ENCODE measurements around the gene GMDS.

Gene GMDS

GRCh38 chr6:1709234-1709641 lies 536.2 kb downstream of the GMDS start:
- Histone ChIP-seq H3K27ac (ENCODE audit: low read depth, low read length) (no peak overlapping the region), H3K9ac (ENCODE audit: low read depth, low read length) (no peak overlapping the region), H3K4me3 (ENCODE audit: low read depth, low read length) (no peak overlapping the region), H3K4me1 (ENCODE audit: control insufficient read depth, insufficient read depth, low read length) (no peaks in the 10 kb centered on the region), H3K36me3 (ENCODE audit: control insufficient read depth, insufficient read depth, low read length) (no peaks in the 10 kb centered on the region), H3K27me3 (ENCODE audit: control insufficient read depth, insufficient read depth, low read length) (no peaks in the 10 kb centered on the region), H3K9me3 (ENCODE audit: control insufficient read depth, insufficient read depth, low read length) (no peaks in the 10 kb centered on the region)

- H3K36me3 ChIP-seq (ENCODE audit: control insufficient read depth, insufficient read depth, low read length): no peaks in the 10 kb centered on the region
- no peak overlapping the region for H3K27ac ChIP-seq (ENCODE audit: low read depth, low read length)
- H3K27me3 ChIP-seq (ENCODE audit: control insufficient read depth, insufficient read depth, low read length): no peaks in the 10 kb centered on the region
- H3K4me1 ChIP-seq (ENCODE audit: control insufficient read depth, insufficient read depth, low read length): no peaks in the 10 kb centered on the region
- no peaks in the 10 kb centered on the region for H3K9me3 ChIP-seq (ENCODE audit: control insufficient read depth, insufficient read depth, low read length)
- no peak overlapping the region for H3K4me3 ChIP-seq (ENCODE audit: low read depth, low read length)
- H3K9ac ChIP-seq (ENCODE audit: low read depth, low read length): no peak overlapping the region
These were observed 536.6 kb downstream of the GMDS start for GRCh38 chr6:1708820-1709219.

- H3K27me3 ChIP-seq (ENCODE audit: control insufficient read depth, insufficient read depth, low read length): no peaks in the 10 kb centered on the region
- H3K36me3 ChIP-seq (ENCODE audit: control insufficient read depth, insufficient read depth, low read length): no peaks in the 10 kb centered on the region
These were observed 537.3 kb downstream of the GMDS start for GRCh38 chr6:1708122-1708521.

GRCh38 chr6:1705630-1706029 lies 539.8 kb downstream of the GMDS start:
- Histone ChIP-seq H3K4me1 (ENCODE audit: control insufficient read depth, insufficient read depth, low read length) (no peaks in the 10 kb centered on the region), H3K27ac (ENCODE audit: low read depth, low read length) (no peak overlapping the region), H3K36me3 (ENCODE audit: control insufficient read depth, insufficient read depth, low read length) (no peaks in the 10 kb centered on the region), H3K27me3 (ENCODE audit: control insufficient read depth, insufficient read depth, low read length) (no peaks in the 10 kb centered on the region), H3K9ac (ENCODE audit: low read depth, low read length) (no peak overlapping the region), H3K4me3 (ENCODE audit: low read depth, low read length) (no peak overlapping the region), H3K9me3 (ENCODE audit: control insufficient read depth, insufficient read depth, low read length) (no peaks in the 10 kb centered on the region)

More at GRCh38 chr6:1708122-1708521, 537.3 kb downstream of the GMDS start:
- Histone ChIP-seq H3K4me1 (ENCODE audit: control insufficient read depth, insufficient read depth, low read length) (no peaks in the 10 kb centered on the region), H3K27ac (ENCODE audit: low read depth, low read length) (no peak overlapping the region), H3K9me3 (ENCODE audit: control insufficient read depth, insufficient read depth, low read length) (no peaks in the 10 kb centered on the region), H3K4me3 (ENCODE audit: low read depth, low read length) (no peak overlapping the region), H3K9ac (ENCODE audit: low read depth, low read length) (no peak overlapping the region)

- H3K27me3 ChIP-seq (ENCODE audit: control insufficient read depth, insufficient read depth, low read length): no peaks in the 10 kb centered on the region
- H3K27ac ChIP-seq (ENCODE audit: low read depth, low read length): no peak overlapping the region
- no peaks in the 10 kb centered on the region for H3K9me3 ChIP-seq (ENCODE audit: control insufficient read depth, insufficient read depth, low read length)
- no peaks in the 10 kb centered on the region for H3K4me1 ChIP-seq (ENCODE audit: control insufficient read depth, insufficient read depth, low read length)
- H3K36me3 ChIP-seq (ENCODE audit: control insufficient read depth, insufficient read depth, low read length): no peaks in the 10 kb centered on the region
- no peak overlapping the region for H3K4me3 ChIP-seq (ENCODE audit: low read depth, low read length)
- H3K9ac ChIP-seq (ENCODE audit: low read depth, low read length): no peak overlapping the region
These were observed 540.2 kb downstream of the GMDS start for GRCh38 chr6:1705183-1705582.

DNA sequence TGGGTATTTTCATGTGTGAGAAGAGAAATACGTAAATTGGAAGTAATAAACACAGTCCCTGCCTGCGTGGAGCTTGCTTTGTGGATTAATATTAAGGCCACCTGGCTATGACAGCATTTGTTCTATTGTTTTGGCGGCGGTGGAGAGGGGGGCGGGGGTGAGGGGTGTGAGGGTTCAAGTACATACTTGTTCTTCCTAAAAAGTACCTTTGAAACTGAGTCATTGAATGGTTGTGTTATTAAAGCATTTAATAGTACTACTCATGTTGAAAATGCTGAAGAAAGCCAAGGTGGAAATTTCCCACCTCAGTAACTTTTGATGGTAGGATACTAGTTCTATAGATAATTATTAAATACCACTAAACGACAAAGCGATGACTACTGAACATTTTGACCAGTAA lies 540.7 kb downstream of the GMDS start:
- Histone ChIP-seq H3K9me3 (ENCODE audit: control insufficient read depth, insufficient read depth, low read length) (no peaks in the 10 kb centered on the region), H3K4me3 (ENCODE audit: low read depth, low read length) (no peak overlapping the region), H3K36me3 (ENCODE audit: control insufficient read depth, insufficient read depth, low read length) (no peaks in the 10 kb centered on the region), H3K27ac (ENCODE audit: low read depth, low read length) (no peak overlapping the region), H3K9ac (ENCODE audit: low read depth, low read length) (no peak overlapping the region), H3K27me3 (ENCODE audit: control insufficient read depth, insufficient read depth, low read length) (no peaks in the 10 kb centered on the region), H3K4me1 (ENCODE audit: control insufficient read depth, insufficient read depth, low read length) (no peaks in the 10 kb centered on the region)

- Histone ChIP-seq H3K9ac (ENCODE audit: low read depth, low read length) (no peak overlapping the region), H3K27me3 (ENCODE audit: control insufficient read depth, insufficient read depth, low read length) (no peaks in the 10 kb centered on the region), H3K4me3 (ENCODE audit: low read depth, low read length) (no peak overlapping the region), H3K36me3 (ENCODE audit: control insufficient read depth, insufficient read depth, low read length) (no peaks in the 10 kb centered on the region), H3K9me3 (ENCODE audit: control insufficient read depth, insufficient read depth, low read length) (no peaks in the 10 kb centered on the region), H3K27ac (ENCODE audit: low read depth, low read length) (no peak overlapping the region), H3K4me1 (ENCODE audit: control insufficient read depth, insufficient read depth, low read length) (no peaks in the 10 kb centered on the region)
These were observed 541.5 kb downstream of the GMDS start for GRCh38 chr6:1703923-1704322.

- H3K27me3 ChIP-seq (ENCODE audit: control insufficient read depth, insufficient read depth, low read length): no peaks in the 10 kb centered on the region
- H3K4me3 ChIP-seq (ENCODE audit: low read depth, low read length): no peak overlapping the region
- H3K9ac ChIP-seq (ENCODE audit: low read depth, low read length): no peak overlapping the region
- H3K36me3 ChIP-seq (ENCODE audit: control insufficient read depth, insufficient read depth, low read length): no peaks in the 10 kb centered on the region
- H3K27ac ChIP-seq (ENCODE audit: low read depth, low read length): no peak overlapping the region
- H3K4me1 ChIP-seq (ENCODE audit: control insufficient read depth, insufficient read depth, low read length): no peaks in the 10 kb centered on the region
- no peaks in the 10 kb centered on the region for H3K9me3 ChIP-seq (ENCODE audit: control insufficient read depth, insufficient read depth, low read length)
These were observed 542.1 kb downstream of the GMDS start for GRCh38 chr6:1703091-1703855.

DNA sequence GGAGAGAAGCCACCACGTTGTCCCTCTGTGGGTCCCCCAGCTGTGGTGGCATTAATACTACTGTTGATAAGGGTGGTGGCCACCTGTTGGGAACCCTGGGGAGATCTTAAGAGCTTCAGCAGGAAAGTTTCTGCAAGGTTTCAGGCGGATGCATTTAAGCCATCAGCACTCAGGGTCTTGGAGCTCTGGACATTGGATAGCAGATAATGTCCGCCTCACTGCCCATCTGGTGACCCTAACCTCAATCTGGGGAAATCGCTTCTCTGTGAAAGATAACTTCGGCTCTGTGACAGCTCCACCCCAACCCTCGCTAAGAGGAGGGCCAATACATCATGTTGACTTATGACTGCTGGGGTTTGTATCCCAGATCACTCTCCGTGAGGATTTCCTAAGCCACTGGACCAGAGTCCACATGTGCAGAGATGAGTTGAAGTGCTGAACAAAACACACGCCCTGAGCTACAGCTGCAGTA lies 542.8 kb downstream of the GMDS start:
- H3K4me1 ChIP-seq (ENCODE audit: control insufficient read depth, insufficient read depth, low read length): no peaks in the 10 kb centered on the region
- H3K9me3 ChIP-seq (ENCODE audit: control insufficient read depth, insufficient read depth, low read length): no peaks in the 10 kb centered on the region
- no peaks in the 10 kb centered on the region for H3K36me3 ChIP-seq (ENCODE audit: control insufficient read depth, insufficient read depth, low read length)
- H3K27me3 ChIP-seq (ENCODE audit: control insufficient read depth, insufficient read depth, low read length): no peaks in the 10 kb centered on the region
- no peak overlapping the region for H3K9ac ChIP-seq (ENCODE audit: low read depth, low read length)
- no peak overlapping the region for H3K27ac ChIP-seq (ENCODE audit: low read depth, low read length)
- H3K4me3 ChIP-seq (ENCODE audit: low read depth, low read length): no peak overlapping the region

GRCh38 chr6:1701668-1702353 lies 543.6 kb downstream of the GMDS start:
- H3K27ac ChIP-seq (ENCODE audit: low read depth, low read length): no peak overlapping the region

DNA sequence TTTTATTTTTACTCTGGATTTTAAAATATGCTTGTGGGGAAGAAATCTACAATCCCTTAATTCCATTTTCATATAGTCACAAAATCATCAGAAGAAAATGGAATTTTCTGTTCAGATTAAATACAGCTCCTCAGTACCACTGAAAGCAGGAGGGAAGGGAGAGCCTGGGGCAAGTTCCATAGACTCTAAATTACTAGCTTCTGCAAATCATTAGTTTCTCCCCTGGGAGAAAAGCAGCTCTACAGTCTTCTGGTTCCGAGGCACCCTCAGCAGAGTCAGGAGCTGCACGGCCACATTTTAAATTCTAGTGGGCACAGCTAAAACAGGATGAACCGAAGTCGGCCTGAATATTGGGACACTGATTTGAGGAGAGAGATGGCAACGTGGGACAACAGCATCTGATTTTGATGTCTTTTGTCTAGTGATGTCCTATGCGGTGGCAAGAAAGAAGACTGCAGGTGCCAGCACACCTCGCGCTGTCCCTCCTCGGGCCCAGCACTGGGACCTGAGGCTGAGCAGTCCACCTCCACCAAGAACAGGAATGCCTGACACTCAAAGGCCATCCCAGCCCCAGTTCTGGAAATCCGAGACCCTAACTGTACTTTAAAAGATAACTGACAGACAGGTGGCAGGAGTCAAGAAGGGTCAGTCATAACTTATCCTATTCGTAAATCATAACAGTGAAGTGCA lies 545.0 kb downstream of the GMDS start:
- Histone ChIP-seq H3K36me3 (ENCODE audit: control insufficient read depth, insufficient read depth, low read length) (no peaks in the 10 kb centered on the region), H3K9ac (ENCODE audit: low read depth, low read length) (no peak overlapping the region), H3K4me1 (ENCODE audit: control insufficient read depth, insufficient read depth, low read length) (no peaks in the 10 kb centered on the region), H3K27me3 (ENCODE audit: control insufficient read depth, insufficient read depth, low read length) (no peaks in the 10 kb centered on the region), H3K9me3 (ENCODE audit: control insufficient read depth, insufficient read depth, low read length) (no peaks in the 10 kb centered on the region), H3K27ac (ENCODE audit: low read depth, low read length) (no peak overlapping the region), H3K4me3 (ENCODE audit: low read depth, low read length) (no peak overlapping the region)

More at GRCh38 chr6:1701668-1702353, 543.6 kb downstream of the GMDS start:
- Histone ChIP-seq H3K9ac (ENCODE audit: low read depth, low read length) (no peak overlapping the region), H3K36me3 (ENCODE audit: control insufficient read depth, insufficient read depth, low read length) (no peaks in the 10 kb centered on the region), H3K4me3 (ENCODE audit: low read depth, low read length) (no peak overlapping the region), H3K9me3 (ENCODE audit: control insufficient read depth, insufficient read depth, low read length) (no peaks in the 10 kb centered on the region), H3K27me3 (ENCODE audit: control insufficient read depth, insufficient read depth, low read length) (no peaks in the 10 kb centered on the region), H3K4me1 (ENCODE audit: control insufficient read depth, insufficient read depth, low read length) (no peaks in the 10 kb centered on the region)

Data from HUES48 (cell line).